ENCODE results near the gene CTRB1. TPM values are rescaled to one million over a fixed set of nuclear protein-coding genes. Genes with fewer than 3 reads are reported as not detected.
"Not testable (repeated sequence)": the region's sequence is repeated elsewhere in the genome, so short reads cannot be mapped to it uniquely, and the experiment has no call there.

Gene CTRB1
- polyA plus RNA-seq, 3 donors, result 0.07 to 0.30 TPM; not detected in 1

GRCh38 chr16:75254359-75254837 lies 35.6 kb downstream of the CTRB1 start:
- no peak for DNase-seq

DNA sequence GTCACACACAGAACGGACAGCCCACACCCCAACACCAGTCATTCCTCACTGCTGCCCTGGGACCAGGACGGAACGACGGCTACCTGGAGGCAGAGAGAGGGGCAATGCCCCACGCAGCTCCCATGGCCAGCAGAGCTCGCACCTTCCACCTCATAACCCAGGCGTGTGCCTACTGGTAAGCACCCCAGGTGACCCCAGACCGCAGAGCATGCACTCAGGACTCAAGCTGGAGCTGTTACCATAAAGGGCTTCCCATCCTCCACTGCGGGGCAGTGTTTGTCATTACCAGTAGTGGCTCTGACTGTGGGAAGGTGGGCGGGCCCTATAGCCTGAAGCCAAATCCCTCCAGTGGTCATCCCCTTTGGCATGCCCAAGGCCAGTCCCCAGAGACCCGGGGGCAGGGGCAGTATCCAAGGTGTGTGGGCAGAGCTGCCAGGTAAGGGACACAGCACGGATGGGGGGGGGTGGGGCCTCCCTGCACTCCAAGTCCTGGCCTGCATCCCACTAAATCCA lies 37.3 kb downstream of the CTRB1 start:
- no peak for DNase-seq

DNA sequence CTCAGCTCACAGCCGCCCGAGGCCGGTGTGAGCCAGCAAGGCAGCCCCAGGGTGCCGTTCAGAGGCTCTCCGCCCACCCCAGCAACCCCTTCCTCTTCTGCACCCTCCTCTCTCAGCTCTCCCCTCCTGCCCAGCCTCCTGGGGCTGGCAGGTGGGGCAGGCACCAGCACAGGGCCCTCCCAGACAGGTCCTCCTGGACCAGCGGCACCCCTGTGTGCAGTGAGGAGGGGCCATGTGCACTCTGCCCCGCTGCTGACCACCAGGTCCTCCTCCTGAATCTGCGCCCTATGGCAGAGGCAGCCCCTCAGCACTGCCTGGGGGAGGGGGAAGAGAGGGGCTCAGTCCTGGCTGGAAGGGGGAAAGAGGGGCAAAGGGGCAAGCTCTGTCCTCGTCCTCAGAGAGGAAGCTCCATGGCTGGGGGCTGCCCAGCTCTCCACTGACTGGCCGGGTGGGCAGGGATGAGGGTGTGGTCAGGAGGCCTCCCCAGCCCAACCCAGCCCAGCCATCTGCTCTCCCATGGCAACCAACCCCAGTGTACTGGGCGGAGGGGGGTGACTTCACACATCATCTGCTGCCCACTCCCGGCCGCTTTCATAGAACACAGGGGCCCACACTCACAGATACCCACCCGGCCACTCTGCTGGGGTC lies 38.0 kb downstream of the CTRB1 start:
- no peak for DNase-seq

GRCh38 chr16:75257886-75258806 lies 39.4 kb downstream of the CTRB1 start:
- no peak for DNase-seq

DNA sequence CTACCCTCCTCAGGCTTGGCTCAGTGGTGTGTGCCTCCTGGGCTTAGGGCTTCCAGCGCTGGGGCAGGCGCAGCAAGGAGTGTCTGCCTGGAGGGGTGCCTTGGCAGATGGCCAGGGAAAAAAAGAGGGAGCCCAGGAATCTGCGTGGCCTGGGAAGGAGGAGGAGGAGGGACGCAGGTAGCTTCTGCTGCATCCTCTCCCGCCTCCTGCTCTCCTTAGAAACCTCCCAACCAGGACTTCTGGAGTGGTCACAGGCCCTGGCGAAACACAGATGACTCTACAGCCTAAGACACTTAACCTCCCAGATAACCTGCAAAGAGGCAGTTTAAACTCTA lies 40.0 kb downstream of the CTRB1 start:
- DNase-seq, result no peak

DNA sequence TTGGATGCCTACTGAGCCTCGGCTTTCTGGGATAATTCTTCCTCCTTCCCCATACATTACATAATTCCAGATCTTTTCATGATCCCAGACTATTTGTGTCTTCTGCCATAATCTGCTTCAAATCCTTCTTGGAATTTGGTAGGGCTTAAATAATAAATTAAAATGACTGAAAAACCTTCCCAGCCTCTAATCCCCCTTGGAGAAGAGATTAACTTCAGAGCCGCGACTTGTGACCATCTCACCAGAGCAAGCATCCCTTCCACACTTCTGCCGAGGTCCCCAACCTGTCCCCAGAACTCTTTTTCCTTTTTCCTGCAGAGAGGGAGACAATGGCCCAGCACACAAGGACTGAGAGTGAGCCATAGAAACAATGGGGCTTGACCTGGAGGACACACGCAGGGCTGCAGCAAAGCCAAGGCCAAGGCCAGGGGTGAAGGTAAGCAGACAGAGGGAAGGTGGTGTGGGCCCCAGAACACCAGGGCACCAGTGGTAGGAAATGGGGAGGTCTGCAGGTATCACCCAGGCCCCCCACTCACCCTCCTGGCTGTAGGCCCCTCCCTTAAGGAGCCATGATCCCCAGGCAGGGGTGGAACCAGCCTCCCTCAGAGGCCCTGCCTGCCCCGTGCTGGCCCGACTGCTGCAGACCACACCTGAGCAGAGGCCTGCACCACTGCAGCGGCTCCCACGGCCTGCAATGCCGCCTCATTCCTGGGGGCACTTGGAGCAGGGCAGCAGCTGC lies 42.2 kb downstream of the CTRB1 start:
- DNase-seq, result no peak

DNA sequence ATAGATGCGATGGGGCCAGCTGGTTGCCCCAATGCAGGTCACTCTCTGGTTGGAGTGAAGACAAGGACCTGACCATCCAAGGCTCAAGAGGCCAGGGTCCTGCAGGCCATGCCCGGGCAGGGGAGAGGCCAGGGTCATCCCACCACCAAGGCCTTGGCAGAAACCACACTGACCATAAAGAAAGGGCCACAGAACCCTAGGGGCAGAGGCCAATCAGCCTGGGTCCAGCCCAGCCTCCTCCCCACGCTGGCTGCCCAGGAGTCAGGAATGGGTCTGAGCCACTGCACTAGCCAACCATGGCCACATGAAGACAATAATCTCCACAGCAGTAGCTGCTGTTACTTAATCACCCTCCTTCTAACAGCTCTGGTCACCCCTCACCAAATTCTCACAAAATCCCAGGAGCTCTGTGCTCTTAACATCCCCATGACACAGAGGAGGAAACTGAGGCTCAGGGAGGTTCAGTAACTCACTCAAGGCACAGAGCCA lies 42.8 kb downstream of the CTRB1 start:
- DNase-seq, result no peak

GRCh38 chr16:75262104-75262799 lies 43.5 kb downstream of the CTRB1 start:
- DNase-seq, result no peak

GRCh38 chr16:75262800-75263127 lies 44.0 kb downstream of the CTRB1 start:
- no peak for DNase-seq

DNA sequence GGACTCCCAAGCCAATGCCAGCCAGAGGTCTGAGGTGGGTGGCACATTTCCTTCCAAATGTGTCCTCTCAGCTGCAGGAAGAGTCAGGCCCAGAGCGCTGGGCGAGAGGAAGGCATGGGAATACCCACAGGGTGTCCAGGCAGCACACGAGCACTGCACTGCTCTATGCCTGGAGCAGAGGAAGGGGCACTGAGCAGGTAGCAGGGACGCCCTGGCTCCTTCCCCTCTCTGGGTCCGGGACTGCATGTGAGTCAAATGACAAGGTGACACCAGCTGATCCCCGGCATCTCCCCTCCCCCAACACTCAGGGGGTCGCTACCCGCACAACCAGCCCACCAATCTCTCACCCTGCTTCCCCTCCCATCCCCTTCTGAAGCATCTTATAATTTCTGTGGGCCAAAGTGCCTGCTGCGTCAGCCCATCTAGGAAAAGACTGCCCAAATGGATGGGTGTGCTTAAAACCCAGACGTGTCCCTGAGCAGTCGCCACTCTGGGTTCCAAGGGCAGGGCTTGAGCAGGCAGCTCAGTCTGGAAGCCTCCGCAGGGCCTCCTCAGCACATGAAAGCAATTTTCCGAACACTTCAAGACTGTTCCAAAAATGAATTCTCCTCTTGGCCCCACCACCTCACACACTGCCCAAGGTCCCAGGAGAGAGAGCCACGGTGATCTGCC lies 44.6 kb downstream of the CTRB1 start:
- no peak for DNase-seq

DNA sequence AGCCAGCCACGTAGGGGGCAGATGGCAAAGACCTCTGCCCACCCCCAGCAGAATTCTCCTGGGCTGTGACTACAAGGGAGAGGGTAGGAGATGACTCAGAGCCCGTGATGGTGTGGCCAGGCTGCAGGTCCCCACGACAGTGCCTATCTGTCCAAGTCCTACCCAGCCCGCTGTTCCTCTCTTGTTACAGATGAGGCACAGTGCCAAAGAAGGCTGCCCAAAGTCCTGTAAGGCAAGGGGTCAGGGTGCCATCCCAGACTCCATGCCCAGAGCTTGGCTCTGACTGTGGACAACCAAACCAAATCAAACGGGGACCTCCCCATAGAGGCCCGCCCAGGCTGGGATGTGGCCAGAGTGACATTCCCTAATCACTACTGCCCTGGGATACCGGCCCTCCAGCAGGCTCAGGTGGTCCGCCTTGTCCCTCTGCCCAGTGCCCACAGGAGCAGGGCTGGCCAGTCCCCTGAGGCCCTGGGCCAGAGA lies 45.2 kb downstream of the CTRB1 start:
- no peak for DNase-seq

DNA sequence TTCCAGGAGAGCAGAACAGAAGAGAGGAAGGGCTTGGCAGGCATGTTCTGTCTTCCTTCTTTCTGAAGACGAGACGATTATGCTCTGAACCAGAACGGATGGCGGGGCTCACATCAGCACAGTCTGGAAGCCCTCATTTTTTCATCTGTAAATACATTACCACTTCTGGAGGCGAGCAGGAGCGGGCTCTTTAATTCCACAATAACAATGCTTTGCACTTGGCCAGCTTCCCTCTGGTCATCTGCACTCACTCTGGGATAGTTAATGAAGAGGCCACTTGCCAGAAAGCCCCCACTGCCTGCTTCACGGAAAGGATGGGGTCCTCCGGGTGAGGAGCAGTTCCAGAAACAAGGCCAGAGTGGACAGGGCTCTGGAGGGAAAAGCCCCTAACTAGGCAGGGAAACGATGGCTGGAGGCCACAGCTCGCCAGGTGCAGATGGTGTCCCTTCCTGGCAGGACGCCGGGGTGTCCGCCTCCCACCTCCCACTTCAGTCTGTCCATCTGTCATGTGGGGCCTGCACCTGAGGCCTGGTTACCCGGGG lies 45.7 kb downstream of the CTRB1 start:
- DNase-seq, result no peak

- DNase-seq, result no peak
These were observed 46.5 kb downstream of the CTRB1 start for GRCh38 chr16:75264999-75265910.

DNA sequence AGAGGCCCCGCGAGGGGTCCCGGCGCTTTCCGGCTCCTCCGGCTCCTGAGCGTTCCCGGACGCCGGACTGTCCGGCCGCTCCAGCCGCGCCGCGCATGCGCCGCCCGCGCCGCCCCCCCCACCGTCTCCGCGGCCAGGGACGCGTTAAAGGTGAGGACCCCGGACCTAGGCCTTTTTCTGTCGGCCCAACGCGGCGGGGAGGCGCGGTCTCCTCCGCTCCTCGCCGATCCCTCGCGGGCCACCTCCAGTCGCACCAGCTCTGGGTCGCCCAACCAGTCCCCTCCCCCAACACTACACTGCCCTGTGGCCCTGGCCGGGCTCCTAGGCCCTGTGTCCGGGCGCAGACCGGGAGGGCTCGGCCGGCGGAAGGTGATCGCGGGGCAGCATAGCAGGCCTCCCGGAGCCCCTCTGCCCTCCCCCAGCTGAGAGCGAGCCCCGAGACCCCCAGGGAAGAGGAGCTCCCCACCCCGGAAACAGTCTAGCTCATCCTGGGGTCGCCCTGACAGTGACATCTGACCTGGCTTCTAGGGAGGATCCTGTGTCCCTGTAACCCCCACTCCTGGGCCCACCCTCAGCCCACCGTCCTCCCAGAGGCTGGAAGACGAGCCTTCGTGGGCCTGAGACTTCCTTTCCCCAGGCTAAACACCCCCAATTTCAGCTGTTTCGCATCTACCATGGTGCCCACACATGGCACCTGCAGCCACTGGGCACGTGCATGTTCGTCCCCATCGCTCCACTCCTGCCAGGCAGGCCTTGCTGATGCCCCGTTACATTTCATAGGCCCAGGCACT lies 47.3 kb downstream of the CTRB1 start:
- no peak for DNase-seq

DNA sequence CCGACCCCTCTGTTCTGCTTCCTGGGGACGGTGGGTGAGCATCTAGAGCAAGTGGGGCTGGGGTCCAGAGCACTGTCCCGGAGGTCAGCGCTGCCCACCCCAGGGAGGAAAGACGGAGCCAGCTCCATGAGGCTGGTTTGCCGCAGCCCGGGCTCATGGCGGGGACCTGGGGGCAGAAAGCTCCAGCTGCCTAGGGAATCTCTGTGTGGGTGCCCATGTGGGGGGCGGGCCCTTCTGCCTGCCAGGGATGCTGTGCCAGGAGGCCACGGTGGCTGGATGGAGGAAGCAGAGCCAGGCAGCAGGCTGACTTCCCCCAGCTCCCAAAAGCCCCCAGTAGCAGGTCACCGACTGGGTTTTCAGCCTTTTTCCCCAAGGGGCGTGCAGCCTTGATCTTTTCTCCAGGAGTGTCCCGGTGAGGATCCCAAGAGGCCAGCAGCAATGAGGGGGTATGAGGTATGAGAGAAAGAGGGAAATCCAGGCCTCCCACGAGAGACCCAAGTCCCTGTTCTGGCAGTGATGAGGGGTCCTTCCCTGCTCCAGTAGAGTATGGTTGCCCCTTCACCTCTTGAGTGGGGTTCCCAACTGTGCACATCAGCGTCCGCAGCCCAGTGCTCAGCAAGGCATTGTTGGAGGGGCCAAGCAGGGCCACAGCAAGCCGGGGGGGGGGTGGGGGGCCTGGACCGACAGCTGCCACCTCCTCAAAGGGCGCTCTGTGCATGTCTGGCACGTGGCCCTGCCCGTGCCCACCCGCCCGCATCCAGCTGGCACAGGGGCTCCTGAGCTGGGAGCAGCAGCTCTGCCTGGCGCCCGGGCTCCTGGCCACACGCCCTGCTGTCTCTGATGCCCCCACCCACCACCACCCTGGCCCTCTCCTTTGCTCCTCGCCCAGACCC lies 48.2 kb downstream of the CTRB1 start:
- DNase-seq, result no peak

DNA sequence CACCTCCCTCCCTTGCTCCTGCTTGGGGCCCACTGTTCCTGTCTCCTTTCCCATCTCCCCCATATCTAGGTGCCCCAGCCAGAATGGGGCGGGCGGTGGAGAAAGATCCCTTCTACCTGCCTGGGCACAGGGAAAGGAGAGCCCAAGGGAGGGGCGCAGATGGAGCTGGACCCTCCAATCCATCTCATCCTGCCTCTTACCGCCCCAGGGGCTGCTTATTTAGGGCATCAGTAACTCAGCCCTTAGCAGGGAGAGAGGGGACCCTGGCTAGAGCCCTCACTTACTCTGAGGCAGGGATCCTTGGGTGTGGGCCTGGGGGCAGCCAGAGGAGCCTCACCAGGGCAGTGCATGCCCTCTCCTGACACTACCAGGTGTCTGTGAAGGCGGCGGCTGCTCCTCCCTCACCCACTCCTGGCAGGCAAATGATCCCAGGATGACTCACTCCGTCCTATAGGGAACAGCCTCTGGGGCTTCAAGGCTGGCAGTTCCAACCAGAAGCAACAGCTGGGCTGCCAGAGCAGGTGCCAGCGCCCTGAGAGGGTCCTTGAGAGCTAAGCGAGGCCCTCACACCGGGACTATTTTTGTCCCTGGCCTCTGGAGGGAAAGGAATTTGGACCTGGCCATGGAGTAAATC lies 49.0 kb downstream of the CTRB1 start:
- no peak for DNase-seq

DNA sequence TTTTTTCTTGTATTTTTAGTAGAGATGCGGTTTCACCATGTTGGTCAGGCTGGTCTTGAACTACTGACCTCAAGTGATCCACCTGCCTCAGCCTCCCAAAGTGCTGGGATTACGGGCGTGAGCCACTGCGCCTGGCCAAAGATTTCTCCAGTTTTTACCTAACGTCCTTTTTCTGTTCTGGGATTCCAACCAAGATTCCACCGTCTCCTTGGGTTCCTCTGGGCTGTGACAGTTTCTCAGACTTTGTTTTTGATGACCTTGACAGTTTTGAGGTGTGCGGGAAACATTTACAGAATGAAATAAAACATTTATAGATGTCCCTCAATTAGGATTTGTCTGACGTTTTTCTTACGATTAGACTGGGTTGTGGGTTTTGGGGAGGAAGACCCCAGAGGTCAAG lies 50.6 kb downstream of the CTRB1 start:
- not testable (repeated sequence) for DNase-seq

Data from renal pelvis (tissue), 4 donors.